Right atrium auricular region (tissue), 2 donors: ENCODE results near the gene HLF. TPM values are rescaled to one million over a fixed set of nuclear protein-coding genes. Genes with fewer than 3 reads are reported as not detected.

Experiments
- DNase-seq: peaks from one replicate; pipeline ENCODE4 v3.0.0-alpha.2; 2019; ENCODE audit warnings: low spot score
- H3K27ac ChIP-seq, 2 donors: fragments of 200-600 bp; sonication (generic); 1 replicate in 1 of 2; 2 replicates in 1 of 2; pipeline ENCODE4 v1.5.1; 2016 to 2019
- H3K27me3 ChIP-seq, 2 donors: fragments of 200-600 bp; sonication (generic); one replicate each; pipeline versions ENCODE4 v1.5.1 to v1.6.0; 2017 to 2019
- H3K36me3 ChIP-seq: fragments of 200-600 bp; sonication (generic); one replicate; pipeline ENCODE4 v1.5.1; 2016
- H3K4me1 ChIP-seq, 2 donors: fragments of 200-600 bp; sonication (generic); one replicate each; pipeline versions ENCODE4 v1.5.1 to v1.6.0; 2017 to 2019
- H3K4me3 ChIP-seq, 2 donors: fragments of 200-600 bp; sonication (generic); 1 replicate in 1 of 2; 2 replicates in 1 of 2; pipeline ENCODE4 v1.5.1; 2017 to 2019; ENCODE audit warnings: mild to moderate bottlenecking in 1 of 2, moderate library complexity in 1 of 2
- H3K9me3 ChIP-seq, 2 donors: fragments of 200-600 bp; sonication (generic); one replicate each; pipeline ENCODE4 v1.5.1; 2019
- CTCF ChIP-seq, 2 donors: fragments of 200-600 bp; sonication (generic); IDR thresholded peaks; one replicate each; pipeline ENCODE4 v1.5.1; 2019; ENCODE audit warnings: antibody characterized with exemption in 2 of 2
- total RNA-seq, 2 donors: library from RNA; depleted of rRNA; stranded (reverse); fragments of >200 nt; gene quantifications; one replicate each; pipeline ENCODE4 v1.1.0, GENCODE V29; 2016

HLF gene
- total RNA-seq, 2 donors from 2014 or later: 36.9 to 38.4 TPM

- no peaks in the 10 kb centered on the region for H3K4me1 ChIP-seq
- no peak overlapping the region for H3K4me3 ChIP-seq
- no peaks in the 10 kb centered on the region for H3K36me3 ChIP-seq
- DNase-seq: no peak
- H3K27ac ChIP-seq: no peak overlapping the region
- H3K9me3 ChIP-seq: no peaks in the 10 kb centered on the region
- TF ChIP-seq CTCF (IDR thresholded peaks at IDR 0.05): no peak
- no peaks in the 10 kb centered on the region for H3K27me3 ChIP-seq
Measured at GRCh38 chr17:55330344-55330933, 65.7 kb downstream of the HLF start.

- Histone ChIP-seq H3K4me3 (no peak overlapping the region), H3K36me3 (no peaks in the 10 kb centered on the region), H3K27ac (no peak overlapping the region), H3K4me1 (no peaks in the 10 kb centered on the region), H3K27me3 (no peaks in the 10 kb centered on the region), H3K9me3 (no peaks in the 10 kb centered on the region)
- TF ChIP-seq CTCF (IDR thresholded peaks at IDR 0.05): no peak
- DNase-seq: no peak
Measured at GRCh38 chr17:55332296-55333041, 67.7 kb downstream of the HLF start.

GRCh38 chr17:55334285-55334684 is 69.5 kb downstream of the HLF start:
- Histone ChIP-seq H3K36me3 (no peaks in the 10 kb centered on the region), H3K4me3 (no peak overlapping the region), H3K4me1 (no peaks in the 10 kb centered on the region), H3K27ac (no peak overlapping the region), H3K9me3 (no peaks in the 10 kb centered on the region), H3K27me3 (no peaks in the 10 kb centered on the region)
- DNase-seq: no peak
- TF ChIP-seq CTCF (IDR thresholded peaks at IDR 0.05): no peak

GRCh38 chr17:55334881-55335540 is 70.3 kb downstream of the HLF start:
- H3K4me1 ChIP-seq: no peaks in the 10 kb centered on the region
- no peaks in the 10 kb centered on the region for H3K36me3 ChIP-seq
- no peak for DNase-seq
- no peak overlapping the region for H3K27ac ChIP-seq
- no peaks in the 10 kb centered on the region for H3K9me3 ChIP-seq
- no peak overlapping the region for H3K4me3 ChIP-seq
- H3K27me3 ChIP-seq: no peaks in the 10 kb centered on the region
- TF ChIP-seq CTCF (IDR thresholded peaks at IDR 0.05): no peak

GRCh38 chr17:55335625-55336024 is 70.9 kb downstream of the HLF start:
- DNase-seq: no peak
- H3K4me3 ChIP-seq: no peak overlapping the region
- H3K4me1 ChIP-seq: no peaks in the 10 kb centered on the region
- no peaks in the 10 kb centered on the region for H3K36me3 ChIP-seq
- no peak overlapping the region for H3K27ac ChIP-seq
- no peaks in the 10 kb centered on the region for H3K27me3 ChIP-seq
- no peak for TF ChIP-seq CTCF (IDR thresholded peaks at IDR 0.05)
- no peaks in the 10 kb centered on the region for H3K9me3 ChIP-seq
